PC-9 (cell line): ENCODE results near the gene CCL20.

ENCODE experiments used
- EZH2 ChIP-seq: fragments of 200-600 bp; sonication (generic); IDR thresholded peaks from 2 replicates; pipeline ENCODE4 v1.8.0; 2017; ENCODE audit warnings: antibody characterized with exemption, low read depth
- TF ChIP-seq, protein P1 (sequence below): fragments of 200-600 bp; sonication (generic); conservative IDR thresholded peaks from 2 replicates; pipeline ENCODE4 v1.6.1; 2017; ENCODE audit warnings: mixed run types, antibody characterized with exemption, mild to moderate bottlenecking, moderate library complexity

GRCh38 chr2:227817850-227818674 lies 4.4 kb downstream of the CCL20 start:
- TF ChIP-seq, protein P1, sequence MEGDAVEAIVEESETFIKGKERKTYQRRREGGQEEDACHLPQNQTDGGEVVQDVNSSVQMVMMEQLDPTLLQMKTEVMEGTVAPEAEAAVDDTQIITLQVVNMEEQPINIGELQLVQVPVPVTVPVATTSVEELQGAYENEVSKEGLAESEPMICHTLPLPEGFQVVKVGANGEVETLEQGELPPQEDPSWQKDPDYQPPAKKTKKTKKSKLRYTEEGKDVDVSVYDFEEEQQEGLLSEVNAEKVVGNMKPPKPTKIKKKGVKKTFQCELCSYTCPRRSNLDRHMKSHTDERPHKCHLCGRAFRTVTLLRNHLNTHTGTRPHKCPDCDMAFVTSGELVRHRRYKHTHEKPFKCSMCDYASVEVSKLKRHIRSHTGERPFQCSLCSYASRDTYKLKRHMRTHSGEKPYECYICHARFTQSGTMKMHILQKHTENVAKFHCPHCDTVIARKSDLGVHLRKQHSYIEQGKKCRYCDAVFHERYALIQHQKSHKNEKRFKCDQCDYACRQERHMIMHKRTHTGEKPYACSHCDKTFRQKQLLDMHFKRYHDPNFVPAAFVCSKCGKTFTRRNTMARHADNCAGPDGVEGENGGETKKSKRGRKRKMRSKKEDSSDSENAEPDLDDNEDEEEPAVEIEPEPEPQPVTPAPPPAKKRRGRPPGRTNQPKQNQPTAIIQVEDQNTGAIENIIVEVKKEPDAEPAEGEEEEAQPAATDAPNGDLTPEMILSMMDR = no peak
- no peak for TF ChIP-seq EZH2
